Measurements from ENCODE around the gene RNFT2.
A peak's percentile ranks its signal among the peaks of the same experiment; 100 is the strongest.
"Not testable (repeated sequence)": the region's sequence is repeated elsewhere in the genome, so short reads cannot be mapped to it uniquely, and the experiment has no call there.

RNFT2 gene

GRCh38 chr12:116798719-116799118 is 60.6 kb downstream of the RNFT2 start:
- DNase-seq: no peak

- DNase-seq: no peak
These were observed 61.8 kb downstream of the RNFT2 start for GRCh38 chr12:116799955-116800354.

GRCh38 chr12:116800918-116801317 is 62.8 kb downstream of the RNFT2 start:
- no peak for DNase-seq

- no peak for DNase-seq
These were observed 63.9 kb downstream of the RNFT2 start for GRCh38 chr12:116802018-116802417.

- no peak for DNase-seq
These were observed 65.1 kb downstream of the RNFT2 start for GRCh38 chr12:116803013-116803736.

- no peak for DNase-seq
These were observed 65.9 kb downstream of the RNFT2 start for GRCh38 chr12:116804051-116804450.

GRCh38 chr12:116806845-116807440 is 68.8 kb downstream of the RNFT2 start:
- DNase-seq: no peak

GRCh38 chr12:116807546-116807945 is 69.4 kb downstream of the RNFT2 start:
- no peak for DNase-seq

GRCh38 chr12:116808113-116809105 is 70.3 kb downstream of the RNFT2 start:
- no peak for DNase-seq

- no peak for DNase-seq
These were observed 74.1 kb downstream of the RNFT2 start for GRCh38 chr12:116812238-116812637.

GRCh38 chr12:116813271-116814041 is 75.3 kb downstream of the RNFT2 start:
- no peak for DNase-seq

GRCh38 chr12:116814766-116815165 is 76.7 kb downstream of the RNFT2 start:
- DNase-seq: not testable (repeated sequence)

- DNase-seq: no peak
These were observed 80.3 kb downstream of the RNFT2 start for GRCh38 chr12:116818341-116818856.

- peak; percentile 69 for DNase-seq
These were observed 81.1 kb downstream of the RNFT2 start for GRCh38 chr12:116818948-116819832.

- DNase-seq: no peak
These were observed 82.0 kb downstream of the RNFT2 start for GRCh38 chr12:116820064-116820656.

- no peak for DNase-seq
These were observed 83.2 kb downstream of the RNFT2 start for GRCh38 chr12:116821291-116821690.

- no peak for DNase-seq
These were observed 89.3 kb downstream of the RNFT2 start for GRCh38 chr12:116827432-116827831.

GRCh38 chr12:116832353-116832752 is 94.2 kb downstream of the RNFT2 start:
- no peak for DNase-seq

- DNase-seq: no peak
These were observed 95.4 kb downstream of the RNFT2 start for GRCh38 chr12:116833474-116833873.

GRCh38 chr12:116835484-116835883 is 97.4 kb downstream of the RNFT2 start:
- no peak for DNase-seq

- no peak for DNase-seq
These were observed 99.0 kb downstream of the RNFT2 start for GRCh38 chr12:116837097-116837496.
